ENCODE measurements around the gene MYLIP. TPM values are rescaled to one million over a fixed set of nuclear protein-coding genes. Genes with fewer than 3 reads are reported as not detected.
A peak's percentile ranks its signal among the peaks of the same experiment; 100 is the strongest.

MYLIP gene
- total RNA-seq, 4 donors from 2014 or later, result 25.9 to 53.0 (median 36.5) TPM

- Histone ChIP-seq H3K27ac (peak overlapping the region; percentile 22), H3K4me1 (peaks cover 6% of the 10 kb centered on the region), H3K4me3 (no peak overlapping the region), H3K36me3 (peaks cover 15% of the 10 kb centered on the region), H3K27me3 (no peaks in the 10 kb centered on the region), H3K9me3 (no peaks in the 10 kb centered on the region)
- 45% methylated on average over 2 of the region's 2 CpGs for WGBS
- TF ChIP-seq POLR2AphosphoS5 (IDR thresholded peaks at IDR 0.05) (no peak), CTCF (IDR thresholded peaks at IDR 0.05) (no peak), EP300 (IDR thresholded peaks at IDR 0.05) (no peak), POLR2A (IDR thresholded peaks at IDR 0.05) (no peak)
- DNase-seq (ENCODE audit: low spot score in 2 of 2), result no peak
Measured at GRCh38 chr6:16154904-16155303, 26.0 kb downstream of the MYLIP start.

GRCh38 chr6:16157492-16157891 is 28.6 kb downstream of the MYLIP start:
- 65% methylated on average over 3 of the region's 3 CpGs for WGBS
- H3K27ac ChIP-seq, result no peak overlapping the region
- TF ChIP-seq POLR2A (IDR thresholded peaks at IDR 0.05) (no peak), EP300 (IDR thresholded peaks at IDR 0.05) (no peak), CTCF (IDR thresholded peaks at IDR 0.05) (no peak), POLR2AphosphoS5 (IDR thresholded peaks at IDR 0.05) (no peak)
- DNase-seq (ENCODE audit: low spot score in 2 of 2), result no peak
- H3K36me3 ChIP-seq, result peaks cover under 1% of the 10 kb centered on the region
- peaks cover 6% of the 10 kb centered on the region for H3K4me1 ChIP-seq
- H3K4me3 ChIP-seq, result no peak overlapping the region
- no peaks in the 10 kb centered on the region for H3K27me3 ChIP-seq
- no peaks in the 10 kb centered on the region for H3K9me3 ChIP-seq

GRCh38 chr6:16157909-16158308 is 29.0 kb downstream of the MYLIP start:
- 57% methylated on average over 11 of the region's 11 CpGs for WGBS
- Histone ChIP-seq H3K27me3 (no peaks in the 10 kb centered on the region), H3K27ac (no peak overlapping the region), H3K9me3 (no peaks in the 10 kb centered on the region), H3K36me3 (no peaks in the 10 kb centered on the region), H3K4me3 (no peak overlapping the region), H3K4me1 (peaks cover 8% of the 10 kb centered on the region)
- TF ChIP-seq POLR2AphosphoS5 (IDR thresholded peaks at IDR 0.05) (no peak), CTCF (IDR thresholded peaks at IDR 0.05) (no peak), POLR2A (IDR thresholded peaks at IDR 0.05) (no peak), EP300 (IDR thresholded peaks at IDR 0.05) (no peak)
- no peak for DNase-seq (ENCODE audit: low spot score in 2 of 2)

- no peak for DNase-seq (ENCODE audit: low spot score in 2 of 2)
- 79% methylated on average over 7 of the region's 7 CpGs for WGBS
- Histone ChIP-seq H3K27ac (no peak overlapping the region), H3K9me3 (no peaks in the 10 kb centered on the region), H3K4me1 (peaks cover 8% of the 10 kb centered on the region), H3K27me3 (no peaks in the 10 kb centered on the region), H3K36me3 (no peaks in the 10 kb centered on the region), H3K4me3 (no peak overlapping the region)
- TF ChIP-seq POLR2A (IDR thresholded peaks at IDR 0.05) (no peak), EP300 (IDR thresholded peaks at IDR 0.05) (no peak), POLR2AphosphoS5 (IDR thresholded peaks at IDR 0.05) (no peak), CTCF (IDR thresholded peaks at IDR 0.05) (no peak)
Measured at GRCh38 chr6:16158943-16159557, 30.2 kb downstream of the MYLIP start.

GRCh38 chr6:16160794-16161193 is 31.9 kb downstream of the MYLIP start:
- Histone ChIP-seq H3K4me3 (no peak overlapping the region), H3K27me3 (no peaks in the 10 kb centered on the region), H3K9me3 (no peaks in the 10 kb centered on the region), H3K27ac (no peak overlapping the region), H3K4me1 (peaks cover 5% of the 10 kb centered on the region), H3K36me3 (no peaks in the 10 kb centered on the region)
- WGBS, result 89% methylated on average over 11 of the region's 11 CpGs
- TF ChIP-seq POLR2AphosphoS5 (IDR thresholded peaks at IDR 0.05), result no peak
- no peak for TF ChIP-seq EP300 (IDR thresholded peaks at IDR 0.05)
- no peak for DNase-seq (ENCODE audit: low spot score in 2 of 2)

GRCh38 chr6:16162003-16162402 is 33.1 kb downstream of the MYLIP start:
- no peaks in the 10 kb centered on the region for H3K27me3 ChIP-seq
- H3K27ac ChIP-seq, result no peak overlapping the region
- no peaks in the 10 kb centered on the region for H3K36me3 ChIP-seq
- peaks cover 5% of the 10 kb centered on the region for H3K4me1 ChIP-seq
- H3K4me3 ChIP-seq, result no peak overlapping the region
- DNase-seq (ENCODE audit: low spot score in 2 of 2), result no peak
- no peak for TF ChIP-seq POLR2A (IDR thresholded peaks at IDR 0.05)
- TF ChIP-seq EP300 (IDR thresholded peaks at IDR 0.05), result no peak
- TF ChIP-seq CTCF (IDR thresholded peaks at IDR 0.05), result no peak
- TF ChIP-seq POLR2AphosphoS5 (IDR thresholded peaks at IDR 0.05), result no peak
- H3K9me3 ChIP-seq, result no peaks in the 10 kb centered on the region
- WGBS, result 80% methylated on average over 2 of the region's 2 CpGs
